HG03097 (cell line): ENCODE data around the gene RASA4.
"Not testable (repeated sequence)": the region's sequence is repeated elsewhere in the genome, so short reads cannot be mapped to it uniquely, and the experiment has no call there.

Source experiments
- ATAC-seq: cut with Tn5 transposase; IDR thresholded peaks from one replicate; pipeline ENCODE4 v1.9.1; 2021; ENCODE audit not compliant: unreplicated experiment, low FRiP score

RASA4 gene

DNA sequence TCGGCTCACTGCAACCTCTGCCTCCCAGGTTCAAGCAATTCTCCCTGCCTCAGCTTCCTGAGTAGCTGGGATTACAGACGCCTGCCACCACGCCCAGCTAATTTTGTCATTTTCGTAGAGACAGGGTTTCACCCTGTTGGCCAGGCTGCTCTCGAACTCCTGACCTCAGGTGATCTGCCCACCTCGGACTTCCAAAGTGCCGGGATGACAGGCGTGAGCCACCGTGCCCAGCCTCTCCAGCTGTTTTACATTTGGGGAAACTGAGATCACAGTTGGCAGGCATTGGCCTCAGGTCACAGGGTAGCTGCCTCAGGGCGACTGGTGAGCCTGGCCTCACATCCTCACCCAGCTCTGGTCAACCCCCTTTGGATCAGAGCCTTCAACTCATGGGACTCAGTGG, 6.8 kb downstream of the RASA4 start:
- ATAC-seq: not testable (repeated sequence)

GRCh38 chr7:102606848-102607247, 9.7 kb downstream of the RASA4 start:
- ATAC-seq: not testable (repeated sequence)

DNA sequence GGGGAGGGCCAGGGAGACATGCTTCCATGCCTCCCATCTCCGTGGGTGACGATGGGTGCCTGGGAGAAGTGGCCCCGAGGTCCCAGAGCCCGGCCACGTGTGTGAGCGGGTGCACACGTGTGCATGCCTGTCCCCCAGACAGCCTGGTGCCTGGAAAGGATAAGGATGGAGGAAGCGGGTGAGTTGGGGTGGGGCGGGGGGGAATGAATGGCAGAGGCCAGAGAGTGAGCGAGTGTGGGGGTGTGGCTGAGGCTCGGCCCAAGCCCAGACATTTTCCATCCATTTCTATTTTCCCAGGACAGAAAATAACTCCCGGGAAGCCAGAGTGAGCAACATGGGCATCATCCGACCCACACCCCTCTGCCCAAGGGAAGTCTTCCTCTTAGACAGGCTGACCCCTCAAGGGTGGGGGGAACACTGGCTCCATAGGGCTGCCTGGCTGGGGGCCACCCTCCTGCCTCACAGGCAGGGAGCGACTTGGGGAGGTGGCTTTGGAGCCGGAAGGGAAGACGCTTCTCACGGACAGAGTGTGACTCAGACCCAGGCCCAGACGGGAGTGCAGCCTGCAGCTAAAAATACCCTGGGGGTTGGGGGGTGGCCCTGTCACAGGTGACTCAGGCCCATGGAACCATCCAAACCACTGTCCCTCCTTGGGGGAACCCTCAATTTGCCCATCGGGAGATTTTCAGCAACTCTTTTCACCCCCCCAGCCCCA, 12.0 kb downstream of the RASA4 start:
- not testable (repeated sequence) for ATAC-seq

DNA sequence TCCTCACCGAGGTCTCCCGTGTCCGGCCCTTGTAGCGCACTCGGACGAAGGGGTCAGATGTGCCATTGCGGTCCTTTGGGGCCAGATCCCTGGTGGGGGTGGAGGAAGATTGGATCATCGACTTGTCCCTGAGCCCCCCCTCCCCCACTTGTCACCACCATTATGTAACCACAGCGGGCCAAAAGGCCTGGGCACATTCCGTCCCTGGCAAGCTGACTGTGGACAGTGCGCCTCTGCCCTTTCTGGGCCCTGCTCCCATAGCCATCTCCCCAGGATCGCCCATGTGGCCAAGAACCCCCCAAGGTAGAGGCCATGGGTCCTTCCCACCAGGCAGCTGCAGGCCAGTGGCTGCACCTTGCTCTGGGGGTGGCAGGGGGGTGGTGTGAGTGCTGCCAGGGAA, 14.2 kb downstream of the RASA4 start:
- ATAC-seq: not testable (repeated sequence)

- not testable (repeated sequence) for ATAC-seq
These were observed 16.9 kb downstream of the RASA4 start for GRCh38 chr7:102599699-102600098.

- ATAC-seq: not testable (repeated sequence)
These were observed 20.5 kb downstream of the RASA4 start for GRCh38 chr7:102596036-102596435.

DNA sequence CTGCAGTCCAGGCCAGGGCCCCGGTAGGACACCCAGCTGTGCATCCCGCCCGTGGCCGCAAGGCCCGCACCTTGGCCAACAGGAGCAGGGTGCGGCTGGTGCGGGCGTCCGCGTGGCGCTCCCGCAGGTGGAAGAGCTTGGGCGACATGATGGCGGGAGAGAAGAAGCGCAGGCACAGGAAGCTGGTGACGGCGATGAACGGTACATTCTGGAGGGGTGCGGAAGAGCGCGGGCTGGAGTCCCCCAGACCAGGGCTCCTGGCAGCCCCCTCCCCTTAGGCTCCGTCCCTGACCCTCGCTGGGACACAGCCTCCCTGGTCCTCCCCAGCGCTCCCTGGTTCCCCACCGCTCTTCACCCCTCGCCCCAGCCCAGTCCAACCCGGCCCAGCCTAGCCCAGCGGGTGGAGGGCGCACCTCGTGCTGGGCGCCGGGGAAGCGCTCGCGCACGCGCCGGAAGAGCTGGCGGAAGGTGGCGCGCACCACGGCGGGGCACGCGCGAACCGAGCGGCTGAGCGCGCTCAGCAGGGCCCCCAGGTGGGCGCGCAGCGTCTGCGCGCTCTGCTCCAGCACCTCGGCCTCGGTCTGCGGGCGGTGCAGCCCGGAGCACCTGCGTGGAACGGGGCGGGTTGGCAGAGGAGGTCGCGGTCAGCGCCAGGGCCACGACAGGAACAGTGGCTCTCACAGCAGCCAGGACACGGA, 22.8 kb downstream of the RASA4 start:
- peak; percentile 48 for ATAC-seq

- peak; percentile 37 for ATAC-seq
These were observed 24.0 kb downstream of the RASA4 start for GRCh38 chr7:102592477-102593019.

DNA sequence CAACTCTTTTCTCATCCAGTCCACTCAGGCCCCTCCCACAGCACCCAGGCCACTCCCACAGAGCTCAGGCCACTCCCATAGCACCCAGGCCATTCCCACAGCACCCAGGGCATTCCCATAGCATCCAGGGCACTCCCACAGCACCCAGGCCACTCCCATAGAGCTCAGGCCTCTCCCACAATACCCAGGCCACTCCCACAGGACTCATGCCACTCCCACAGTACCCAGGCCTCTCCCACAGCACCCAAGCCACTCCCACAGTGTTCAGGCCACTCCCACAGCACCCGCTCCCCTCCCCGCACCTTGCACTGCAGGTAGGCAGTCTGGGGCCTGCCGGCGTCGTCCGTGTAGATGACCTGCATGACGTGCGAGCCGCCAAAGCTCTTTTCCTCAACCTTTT, 26.7 kb downstream of the RASA4 start:
- ATAC-seq: peak; percentile 25

DNA sequence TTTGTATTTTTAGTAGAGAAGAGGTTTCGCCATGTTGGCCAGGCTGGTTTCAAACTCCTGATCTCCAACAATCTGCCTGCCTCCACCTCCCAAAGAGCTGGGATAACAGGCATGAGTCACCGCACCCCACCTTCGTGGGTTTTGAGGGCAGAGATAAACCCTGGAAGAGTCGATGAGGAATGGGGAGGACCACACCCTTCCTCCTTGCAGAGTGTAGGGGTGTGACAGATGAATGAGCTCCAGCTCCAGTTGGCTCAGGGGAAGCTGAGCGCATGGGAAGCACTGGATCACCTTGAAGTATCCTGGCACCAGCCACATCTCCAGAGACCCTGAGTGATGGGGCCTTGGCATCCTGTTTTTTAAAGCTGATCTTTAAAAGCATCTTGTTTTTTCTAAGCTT, 33.1 kb downstream of the RASA4 start:
- ATAC-seq: not testable (repeated sequence)

DNA sequence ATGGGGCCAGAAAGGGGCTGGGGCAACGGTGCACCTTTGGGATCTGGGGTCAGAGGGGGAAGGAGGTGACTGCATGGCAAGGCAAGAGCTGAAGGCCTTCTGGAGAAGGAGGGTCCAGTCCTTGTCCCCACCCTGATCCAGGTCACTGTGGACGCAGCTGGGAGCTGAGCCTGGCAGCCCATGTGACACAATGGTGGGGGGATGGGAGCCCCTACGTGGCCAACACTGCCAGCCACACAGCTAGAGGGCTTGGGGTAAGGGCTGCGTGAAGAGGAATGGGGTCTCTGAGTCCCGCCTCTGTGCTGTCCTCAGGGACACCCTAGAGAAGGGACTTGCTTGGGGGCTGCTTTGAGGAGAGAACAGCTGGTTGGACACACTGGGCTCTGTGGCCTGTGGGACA, 34.8 kb downstream of the RASA4 start:
- ATAC-seq: not testable (repeated sequence)

DNA sequence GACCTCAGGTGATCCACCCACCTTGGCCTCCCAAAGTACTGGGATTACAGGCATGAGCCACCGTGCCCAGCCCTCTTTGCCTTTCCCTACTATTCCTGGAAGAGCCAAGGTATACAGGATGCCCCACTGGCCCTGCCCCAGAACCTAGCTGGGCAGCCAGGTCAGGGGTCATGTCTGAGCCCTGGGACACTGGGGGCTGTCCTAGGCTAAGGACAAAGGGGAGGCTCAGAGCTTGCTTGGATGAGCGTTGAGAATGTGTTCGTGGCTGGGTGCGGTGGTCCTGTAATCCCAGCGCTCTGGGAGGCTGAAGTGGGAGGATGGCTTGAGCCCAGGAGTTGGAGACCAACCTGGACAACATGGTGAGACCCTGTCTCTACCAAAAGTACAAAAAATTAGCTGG, 38.1 kb downstream of the RASA4 start:
- ATAC-seq: not testable (repeated sequence)

GRCh38 chr7:102577315-102578240, 39.0 kb downstream of the RASA4 start:
- not testable (repeated sequence) for ATAC-seq

- ATAC-seq: not testable (repeated sequence)
These were observed 40.2 kb downstream of the RASA4 start for GRCh38 chr7:102576363-102576762.

GRCh38 chr7:102574607-102575006, 41.9 kb downstream of the RASA4 start:
- not testable (repeated sequence) for ATAC-seq

GRCh38 chr7:102572261-102573239, 44.0 kb downstream of the RASA4 start, which contains the start of gene POLR2J3:
Gene POLR2J3, minus strand, starts transcription at chr7:102572583. Its CDS starts 62 bp downstream, at chr7:102572521.
- ATAC-seq: peak; percentile 87

GRCh38 chr7:102568620-102569019, 47.9 kb downstream of the RASA4 start:
- not testable (repeated sequence) for ATAC-seq

DNA sequence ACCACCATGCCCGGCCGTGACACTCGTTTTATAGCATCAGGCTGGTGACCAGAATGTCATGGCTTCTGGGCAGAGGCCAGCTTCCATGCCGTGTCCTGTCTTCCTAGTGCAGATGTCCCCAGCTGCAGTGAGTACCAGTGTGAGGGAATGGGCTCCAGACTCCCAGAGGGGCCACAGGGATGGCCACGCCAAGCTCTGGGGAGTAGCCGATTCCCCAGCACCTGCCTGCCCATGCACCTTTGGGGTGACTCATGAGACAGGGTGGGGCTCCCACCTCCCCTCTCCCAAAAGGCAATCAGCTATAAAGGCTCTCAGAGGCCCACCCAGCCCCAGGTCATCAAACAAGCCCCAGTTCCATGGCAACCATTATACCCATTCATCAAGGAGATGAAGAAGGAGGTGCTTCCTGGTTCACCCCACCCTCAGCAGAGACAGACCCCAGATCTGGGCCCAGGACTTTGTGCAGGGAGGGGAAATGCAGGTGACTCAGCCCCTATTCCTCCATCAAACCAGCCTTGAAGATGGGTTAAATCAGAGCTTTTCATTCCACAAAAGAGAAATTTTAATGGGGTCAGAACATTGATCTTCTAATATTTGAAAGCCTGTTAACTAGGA, 65.6 kb downstream of the RASA4 start, which contains the start of gene SPDYE2:
SPDYE2 (plus strand) TSS at position 419 of the 615 bp plus-strand sequence. CDS start 2,030 bp downstream, outside the sequence.
- ATAC-seq: not testable (repeated sequence)

- peak; percentile 53 for ATAC-seq
These were observed 70.2 kb downstream of the RASA4 start for GRCh38 chr7:102546353-102546752.
